GM12891 (cell line): ENCODE data around the gene GADD45G.

Experiments used
- DNase-seq: peaks from one replicate; pipeline ENCODE4 v3.0.0; 2011; ENCODE audit warnings: low spot score; ENCODE audit not compliant: insufficient read length
- FAIRE-seq: peaks from 2 replicates; lab custom pipeline; 2011; peaks lifted over from hg19 to GRCh38; lab: Jason Lieb, UNC
- PAX5 ChIP-seq: IDR thresholded peaks from 2 replicates; pipeline ENCODE4 v1.6.1; 2011; ENCODE audit warnings: low read length, moderate library complexity, mild to moderate bottlenecking; ENCODE audit not compliant: insufficient read depth, severe bottlenecking
- POLR2A ChIP-seq: IDR thresholded peaks from 2 replicates; pipeline ENCODE4 v1.6.1; 2011; ENCODE audit warnings: low read depth, low read length, control low read depth
- POLR2AphosphoS5 ChIP-seq: IDR thresholded peaks from 2 replicates; pipeline ENCODE4 v1.6.1; 2011; ENCODE audit warnings: low read depth, low read length, control low read depth
- POU2F2 ChIP-seq: IDR thresholded peaks from 2 replicates; pipeline ENCODE4 v1.6.1; 2011; ENCODE audit warnings: low read depth, mild to moderate bottlenecking, control low read depth, low read length, moderate library complexity
- SPI1 ChIP-seq: IDR thresholded peaks from 2 replicates; pipeline ENCODE4 v1.6.1; 2011; ENCODE audit warnings: low read depth, low read length, control low read depth
- TAF1 ChIP-seq: IDR thresholded peaks from 2 replicates; pipeline ENCODE4 v1.6.1; 2011; ENCODE audit warnings: low read depth, low read length, control low read depth

Gene GADD45G

GRCh38 chr9:89606049-89606623 is 1.3 kb downstream of the GADD45G start:
- no peak for DNase-seq
- no peak for TF ChIP-seq TAF1
- no peak for TF ChIP-seq POLR2AphosphoS5
- TF ChIP-seq PAX5, result no peak
- no peak for TF ChIP-seq SPI1
- TF ChIP-seq POLR2A, result no peak
- TF ChIP-seq POU2F2, result no peak
- peak; percentile 52 for FAIRE-seq

DNA sequence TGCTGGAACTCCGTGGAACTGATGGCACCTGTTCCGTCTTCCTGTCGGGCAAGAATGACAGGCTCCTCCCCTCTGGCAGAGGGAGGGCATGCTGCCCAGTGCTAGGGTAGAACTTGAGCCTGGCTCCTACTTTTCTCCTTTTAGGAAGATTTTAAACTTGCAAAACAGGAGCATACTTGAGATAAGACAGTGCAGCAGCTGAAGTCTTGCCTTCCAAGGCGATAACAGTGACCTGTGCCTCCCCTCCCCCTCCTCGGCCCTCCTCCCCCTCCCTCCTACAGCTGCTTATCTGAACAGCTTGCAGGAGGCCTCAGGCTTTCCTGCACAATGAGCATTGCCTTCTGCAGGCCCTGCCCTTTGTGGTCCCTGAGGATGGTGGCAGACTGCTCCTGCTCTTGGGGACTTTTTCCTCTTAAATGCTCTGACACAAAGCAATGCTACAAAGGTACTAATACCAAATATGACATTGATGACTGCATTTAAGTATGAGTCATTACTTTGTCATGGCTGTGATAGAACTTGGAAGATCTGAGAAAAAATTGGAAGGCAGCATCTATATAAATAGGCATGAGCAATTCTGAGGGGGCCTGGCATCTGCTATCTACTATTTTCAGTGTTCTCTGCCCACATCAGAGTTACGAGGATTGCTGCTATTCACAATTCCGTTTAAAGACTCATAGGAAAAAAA is 2.0 kb downstream of the GADD45G start:
- peak; percentile 16 for FAIRE-seq
- no peak for DNase-seq
- TF ChIP-seq TAF1 (no peak), POU2F2 (no peak), POLR2AphosphoS5 (no peak)

- no peak for DNase-seq
- FAIRE-seq, result no peak
- TF ChIP-seq TAF1 (no peak), POLR2AphosphoS5 (no peak), POU2F2 (no peak), PAX5 (no peak), SPI1 (no peak), POLR2A (no peak)
Observed at GRCh38 chr9:89608641-89609335, 4.0 kb downstream of the GADD45G start.

GRCh38 chr9:89609426-89610006 is 4.7 kb downstream of the GADD45G start:
- TF ChIP-seq PAX5 (no peak), POU2F2 (no peak), TAF1 (no peak), SPI1 (no peak), POLR2AphosphoS5 (no peak), POLR2A (no peak)
- no peak for DNase-seq
- no peak for FAIRE-seq

GRCh38 chr9:89610391-89610925 is 5.6 kb downstream of the GADD45G start:
- TF ChIP-seq PAX5, result no peak
- FAIRE-seq (no peak), DNase-seq (no peak)

DNA sequence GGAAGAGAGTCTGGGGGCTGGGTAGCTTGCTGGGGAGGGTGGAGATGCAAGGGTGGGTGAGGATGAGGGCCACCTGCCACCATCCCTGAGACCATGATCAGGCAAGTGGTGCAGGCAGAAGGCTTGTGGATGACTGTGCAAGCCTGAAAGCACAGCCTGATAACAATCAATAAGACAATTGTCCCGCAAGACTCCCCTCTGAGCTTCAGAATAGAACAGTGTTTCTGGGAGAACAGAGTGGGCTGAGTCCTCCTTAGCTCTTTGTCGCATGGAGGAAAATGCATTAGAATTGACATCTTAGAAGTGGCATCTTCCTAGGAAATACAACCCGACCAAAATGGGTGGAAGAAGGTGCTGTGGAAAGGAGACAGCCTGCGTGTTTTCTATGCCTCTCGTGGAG is 6.6 kb downstream of the GADD45G start:
- DNase-seq, result no peak
- FAIRE-seq, result no peak
- TF ChIP-seq POLR2AphosphoS5, result no peak

DNA sequence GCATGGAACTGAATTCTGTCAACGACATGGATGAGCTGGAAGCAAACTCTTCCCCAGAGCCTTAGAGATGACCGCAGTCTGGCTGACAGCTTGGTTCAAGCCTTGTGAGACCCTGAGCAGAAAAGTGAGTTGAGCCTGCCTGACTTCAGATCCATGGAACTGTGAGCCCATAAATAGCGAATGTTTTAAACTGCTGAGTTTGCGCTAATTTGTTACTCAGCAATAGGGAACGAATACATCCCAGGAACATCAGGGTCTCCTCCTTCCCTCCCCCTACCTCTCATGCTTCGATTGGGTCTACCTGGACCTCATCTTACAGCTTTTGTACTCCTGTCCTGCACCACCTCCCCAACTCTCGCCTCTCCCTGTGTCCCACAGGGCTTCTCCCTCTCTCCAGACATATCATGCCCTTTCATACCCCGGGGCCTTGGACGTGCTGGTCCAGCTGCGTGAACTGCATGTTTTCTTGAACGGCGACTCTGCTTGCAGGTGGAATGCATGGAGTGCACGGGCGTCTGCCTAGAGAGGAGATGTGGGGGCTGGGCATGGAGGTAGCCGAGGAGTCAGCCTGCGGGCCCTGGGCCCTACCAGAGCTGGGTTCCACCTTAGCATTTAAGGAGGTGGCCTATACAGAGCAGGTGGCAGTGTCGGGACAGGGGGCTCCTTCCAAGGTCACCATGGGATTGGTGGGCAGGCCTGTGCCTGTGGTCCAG is 7.9 kb downstream of the GADD45G start:
- FAIRE-seq (no peak), DNase-seq (no peak)
- TF ChIP-seq POLR2A (no peak), PAX5 (no peak), POU2F2 (no peak), TAF1 (no peak), POLR2AphosphoS5 (no peak), SPI1 (no peak)

GRCh38 chr9:89613912-89614892 is 9.4 kb downstream of the GADD45G start:
- FAIRE-seq (no peak), DNase-seq (no peak)
- TF ChIP-seq TAF1 (no peak), POLR2AphosphoS5 (no peak), SPI1 (no peak), PAX5 (no peak), POLR2A (no peak), POU2F2 (no peak)

DNA sequence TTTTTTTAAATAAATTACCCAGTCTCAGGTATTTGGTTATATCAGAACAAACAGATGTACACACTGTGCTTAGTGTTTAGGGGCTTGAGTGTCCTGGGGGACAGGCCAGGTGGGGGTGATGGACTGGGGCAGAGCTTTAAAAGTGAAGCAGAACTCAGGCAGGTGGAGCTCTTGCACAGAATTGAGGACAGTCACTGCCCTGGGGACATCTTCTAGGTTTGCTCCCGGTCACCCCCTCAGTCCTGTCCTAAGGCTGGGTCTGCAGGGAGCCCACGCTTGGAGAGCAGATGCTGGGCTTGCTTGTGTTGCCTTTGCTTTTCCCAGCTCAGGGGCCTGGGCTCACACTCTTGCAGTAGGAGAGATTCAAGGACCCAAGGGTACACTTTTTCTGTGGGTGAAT is 10.8 kb downstream of the GADD45G start:
- no peak for TF ChIP-seq TAF1
- no peak for TF ChIP-seq SPI1
- TF ChIP-seq POLR2A, result no peak
- TF ChIP-seq POLR2AphosphoS5, result no peak
- TF ChIP-seq POU2F2, result no peak
- DNase-seq (no peak), FAIRE-seq (no peak)
